Endodermal cell (in vitro differentiated cells): ENCODE measurements around the gene ZNF423. TPM values are rescaled to one million over a fixed set of nuclear protein-coding genes. Genes with fewer than 3 reads are reported as not detected.

ENCODE experiments used
- DNase-seq: peaks from one replicate; pipeline ENCODE4 v3.0.0-alpha.2; 2017
- H3K27ac ChIP-seq: 2 replicates; pipeline ENCODE4 v1.5.1; 2013; ENCODE audit warnings: mild to moderate bottlenecking, low read depth, low read length, moderate library complexity
- H3K27me3 ChIP-seq: 2 replicates; pipeline ENCODE4 v1.6.1; 2013; ENCODE audit warnings: mild to moderate bottlenecking, low read length, moderate library complexity; ENCODE audit not compliant: insufficient read depth, control insufficient read depth, poor library complexity, severe bottlenecking
- H3K36me3 ChIP-seq: 2 replicates; pipeline ENCODE4 v1.7.0; 2013; ENCODE audit warnings: mild to moderate bottlenecking, low read length, moderate library complexity; ENCODE audit not compliant: control insufficient read depth, insufficient read depth
- H3K4me1 ChIP-seq: one replicate; pipeline ENCODE4 v1.7.0; 2013; ENCODE audit warnings: low read length; ENCODE audit not compliant: control insufficient read depth, insufficient read depth
- H3K4me3 ChIP-seq: 2 replicates; pipeline ENCODE4 v1.5.1; 2013; ENCODE audit warnings: mild to moderate bottlenecking, low read length, moderate library complexity
- H3K9ac ChIP-seq: 2 replicates; pipeline ENCODE4 v1.6.1; 2013; ENCODE audit warnings: mild to moderate bottlenecking, low read length, moderate library complexity; ENCODE audit not compliant: poor library complexity, severe bottlenecking; ENCODE audit errors: extremely low read depth
- H3K9me3 ChIP-seq: 2 replicates; pipeline ENCODE4 v1.6.1; 2013; ENCODE audit warnings: mild to moderate bottlenecking, low read length, moderate library complexity; ENCODE audit not compliant: control insufficient read depth
- H3K27ac Mint-ChIP-seq: 2 replicates; pipeline ENCODE4 v1.8.0; 2020; ENCODE audit warnings: mixed read lengths
- H3K27me3 Mint-ChIP-seq: 2 replicates; pipeline ENCODE4 v1.8.0; 2021; ENCODE audit warnings: mild to moderate bottlenecking, mixed read lengths; ENCODE audit not compliant: insufficient read depth
- H3K36me3 Mint-ChIP-seq: 2 replicates; pipeline ENCODE4 v1.8.0; 2020; ENCODE audit warnings: low read depth, mixed read lengths
- H3K4me1 Mint-ChIP-seq: 2 replicates; pipeline ENCODE4 v1.8.0; 2020; ENCODE audit warnings: mixed read lengths
- H3K4me3 Mint-ChIP-seq: 2 replicates; pipeline ENCODE4 v1.8.0; 2020; ENCODE audit warnings: mild to moderate bottlenecking, moderate library complexity, mixed read lengths
- H3K9me3 Mint-ChIP-seq: 2 replicates; pipeline ENCODE4 v1.8.0; 2020; ENCODE audit warnings: mild to moderate bottlenecking, mixed read lengths
- WGBS, 2 experiments: methylation state at CpG; one replicate each; pipeline versions ENCODE4 v1.1.5 to v1.1.7; 2013; ENCODE audit warnings: missing lambda C conversion rate in 2 of 2, mixed read lengths in 1 of 2; ENCODE audit not compliant: insufficient coverage in 1 of 2, insufficient read length in 1 of 2; 5-methylcytosine and 5-hydroxymethylcytosine counted together
- total RNA-seq, 2 donors: library from RNA; stranded (reverse); fragmentation: NEBNext Ultra II Directional in 1 of 2; extraction: Animal tissue kit (Norgen Biotek cat#: 25700) in 1 of 2; gene quantifications; 2 replicates in 1 of 2; 3 replicates in 1 of 2; pipeline ENCODE4 v1.2.1, GENCODE V29; 2021
- TF ChIP-seq, protein P1 (sequence below): fragments of 200-600 bp; sonication (generic); conservative IDR thresholded peaks from 2 replicates; pipeline ENCODE4 v1.5.0; 2021; ENCODE audit warnings: antibody characterized with exemption, mild to moderate bottlenecking

The ZNF423 gene
- total RNA-seq, 2 donors from 2014 or later: 30.3 to 41.9 TPM

DNA sequence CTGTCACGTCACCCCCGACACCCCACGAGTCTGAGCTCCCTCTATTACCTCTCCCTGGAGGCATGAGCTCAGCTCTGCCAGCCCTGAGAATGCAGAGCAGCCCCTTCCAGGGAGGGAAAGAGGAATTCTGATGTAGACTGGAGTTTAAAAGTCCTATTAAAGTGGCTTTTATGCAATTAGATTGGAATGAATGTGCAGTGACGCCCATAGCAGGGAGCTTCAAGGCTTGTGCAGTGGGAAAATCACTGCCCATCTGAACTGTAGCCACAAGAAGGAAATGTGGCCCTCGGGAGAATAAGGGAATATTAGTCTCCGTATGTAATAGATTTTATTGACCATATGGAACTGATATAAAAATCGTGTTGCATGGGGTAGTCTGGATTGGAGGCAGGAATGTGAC is 66.9 kb downstream of the ZNF423 start:
- Mint-ChIP-seq H3K4me3 (no peak overlapping the region), H3K36me3 (peaks cover 14% of the 10 kb centered on the region), H3K9me3 (no peaks in the 10 kb centered on the region), H3K27ac (no peak overlapping the region), H3K27me3 (no peaks in the 10 kb centered on the region), H3K4me1 (peaks cover 1% of the 10 kb centered on the region)
- WGBS, 2 experiments: 89 to 93% methylated on average over 6 to 7 of the region's 7 CpGs
- TF ChIP-seq, protein P1, sequence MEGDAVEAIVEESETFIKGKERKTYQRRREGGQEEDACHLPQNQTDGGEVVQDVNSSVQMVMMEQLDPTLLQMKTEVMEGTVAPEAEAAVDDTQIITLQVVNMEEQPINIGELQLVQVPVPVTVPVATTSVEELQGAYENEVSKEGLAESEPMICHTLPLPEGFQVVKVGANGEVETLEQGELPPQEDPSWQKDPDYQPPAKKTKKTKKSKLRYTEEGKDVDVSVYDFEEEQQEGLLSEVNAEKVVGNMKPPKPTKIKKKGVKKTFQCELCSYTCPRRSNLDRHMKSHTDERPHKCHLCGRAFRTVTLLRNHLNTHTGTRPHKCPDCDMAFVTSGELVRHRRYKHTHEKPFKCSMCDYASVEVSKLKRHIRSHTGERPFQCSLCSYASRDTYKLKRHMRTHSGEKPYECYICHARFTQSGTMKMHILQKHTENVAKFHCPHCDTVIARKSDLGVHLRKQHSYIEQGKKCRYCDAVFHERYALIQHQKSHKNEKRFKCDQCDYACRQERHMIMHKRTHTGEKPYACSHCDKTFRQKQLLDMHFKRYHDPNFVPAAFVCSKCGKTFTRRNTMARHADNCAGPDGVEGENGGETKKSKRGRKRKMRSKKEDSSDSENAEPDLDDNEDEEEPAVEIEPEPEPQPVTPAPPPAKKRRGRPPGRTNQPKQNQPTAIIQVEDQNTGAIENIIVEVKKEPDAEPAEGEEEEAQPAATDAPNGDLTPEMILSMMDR: no peak
- H3K9ac ChIP-seq: no peak overlapping the region
- H3K36me3 ChIP-seq: no peaks in the 10 kb centered on the region
- H3K4me1 ChIP-seq: no peaks in the 10 kb centered on the region
- H3K27ac ChIP-seq: peak overlapping the region; percentile 36
- no peaks in the 10 kb centered on the region for H3K27me3 ChIP-seq
- no peak for DNase-seq
- no peaks in the 10 kb centered on the region for H3K9me3 ChIP-seq
- no peak overlapping the region for H3K4me3 ChIP-seq

DNA sequence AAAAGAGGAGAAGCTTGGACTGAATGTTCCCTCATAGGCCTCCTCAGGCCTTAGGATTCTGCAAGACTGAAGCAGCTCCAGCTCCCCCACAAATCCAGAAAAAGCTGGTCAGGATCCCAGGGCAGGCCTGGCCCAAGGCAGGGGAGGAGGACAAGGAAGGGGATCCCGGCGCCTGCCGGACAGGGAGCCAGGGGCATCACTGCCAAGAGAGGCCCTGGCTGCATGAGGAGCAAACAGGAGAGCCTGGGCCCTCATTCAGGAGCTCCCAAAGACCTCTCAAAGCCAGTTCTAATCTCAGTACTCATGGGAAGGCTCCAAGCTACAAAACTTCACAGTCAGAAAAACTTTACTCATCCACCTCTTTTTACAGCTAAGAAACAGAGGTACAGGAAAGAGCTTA is 67.3 kb downstream of the ZNF423 start:
- H3K36me3 ChIP-seq: no peaks in the 10 kb centered on the region
- Mint-ChIP-seq H3K27me3 (no peaks in the 10 kb centered on the region), H3K9me3 (no peaks in the 10 kb centered on the region), H3K4me1 (peaks cover 1% of the 10 kb centered on the region), H3K36me3 (peaks cover 16% of the 10 kb centered on the region), H3K4me3 (no peak overlapping the region), H3K27ac (no peak overlapping the region)
- H3K4me1 ChIP-seq: no peaks in the 10 kb centered on the region
- no peaks in the 10 kb centered on the region for H3K9me3 ChIP-seq
- TF ChIP-seq, protein P1: no peak
- no peak overlapping the region for H3K9ac ChIP-seq
- DNase-seq: no peak
- no peak overlapping the region for H3K4me3 ChIP-seq
- 95 to 100% methylated on average over 3 of the region's 3 CpGs for WGBS, 2 experiments
- peak overlapping the region; percentile 36 for H3K27ac ChIP-seq
- H3K27me3 ChIP-seq: no peaks in the 10 kb centered on the region

DNA sequence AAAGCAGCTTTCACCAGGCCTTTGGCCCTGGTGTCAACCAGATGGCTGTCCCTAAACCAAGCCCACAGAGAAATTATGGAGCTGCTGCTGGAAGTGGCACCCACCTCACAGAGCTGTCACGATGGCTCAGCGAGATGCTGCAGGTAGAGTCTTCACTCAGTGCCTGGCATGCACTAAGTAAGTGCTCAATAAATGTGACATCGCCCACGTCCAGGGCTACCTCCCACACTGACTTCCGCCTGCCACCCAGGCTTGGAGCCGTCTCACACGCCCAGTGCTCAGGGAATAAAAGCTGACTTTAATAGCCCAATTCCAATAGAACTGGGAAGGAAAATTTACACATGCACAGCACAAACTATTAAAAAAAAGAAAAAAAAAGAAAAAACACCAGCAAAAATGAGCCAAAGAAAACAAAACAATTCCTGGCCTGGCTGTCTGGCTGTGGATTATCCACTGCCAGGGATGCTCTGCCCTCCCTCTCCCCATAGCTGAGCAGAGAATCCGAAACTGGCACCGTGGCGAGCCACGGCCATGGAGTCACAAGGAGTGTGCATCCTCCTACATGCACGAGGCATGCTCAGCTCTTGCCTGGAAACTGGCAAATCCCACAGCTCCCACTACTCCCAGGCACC is 68.9 kb downstream of the ZNF423 start:
- no peaks in the 10 kb centered on the region for H3K27me3 Mint-ChIP-seq
- no peaks in the 10 kb centered on the region for H3K9me3 ChIP-seq
- H3K36me3 Mint-ChIP-seq: peaks cover 16% of the 10 kb centered on the region
- no peak overlapping the region for H3K27ac Mint-ChIP-seq
- DNase-seq: no peak
- no peaks in the 10 kb centered on the region for H3K36me3 ChIP-seq
- H3K4me3 ChIP-seq: no peak overlapping the region
- no peaks in the 10 kb centered on the region for H3K4me1 ChIP-seq
- WGBS, 2 experiments: 90 to 97% methylated on average over 9 to 12 of the region's 12 CpGs
- H3K4me3 Mint-ChIP-seq: no peak overlapping the region
- TF ChIP-seq, protein P1: no peak
- no peaks in the 10 kb centered on the region for H3K27me3 ChIP-seq
- H3K4me1 Mint-ChIP-seq: peaks cover 1% of the 10 kb centered on the region
- no peak overlapping the region for H3K27ac ChIP-seq
- H3K9me3 Mint-ChIP-seq: no peaks in the 10 kb centered on the region
- no peak overlapping the region for H3K9ac ChIP-seq
